Pancreas (tissue), 10 donors: Measurements from ENCODE around the gene ZBTB47. TPM values are rescaled to one million over a fixed set of nuclear protein-coding genes. Genes with fewer than 3 reads are reported as not detected.

Source experiments
- ATAC-seq, 4 donors: fragments of 200-7000 bp; cut with Tn5 transposase; one replicate each; pipeline versions ENCODE4 v1.8.0 to v1.9.1; 2020; ENCODE audit warnings: mild to moderate bottlenecking in 4 of 4, moderate library complexity in 4 of 4
- DNase-seq, 6 donors: peaks; one replicate each; pipeline ENCODE4 v3.0.0-alpha.2; 2020
- FAIRE-seq: peaks from 2 replicates; lab custom pipeline; 2012; peaks lifted over from hg19 to GRCh38; lab: Jason Lieb, UNC
- H3K27ac ChIP-seq, 4 donors: fragments of 200-600 bp; sonication (generic); 1 replicate in 3 of 4; 2 replicates in 1 of 4; pipeline versions ENCODE4 v1.5.0 to v1.8.0; 2020
- H3K27me3 ChIP-seq, 4 donors: fragments of 200-600 bp; one replicate each; pipeline ENCODE4 v1.8.0; 2021
- H3K36me3 ChIP-seq, 3 donors: fragments of 200-600 bp; sonication (generic) in 1 of 3; one replicate each; pipeline versions ENCODE4 v1.5.0 to v1.8.0; 2020 to 2021
- H3K4me1 ChIP-seq, 3 donors: fragments of 200-600 bp; one replicate each; pipeline ENCODE4 v1.8.0; 2021
- H3K4me3 ChIP-seq, 4 donors: fragments of 200-600 bp; sonication (generic) in 2 of 4; one replicate each; pipeline versions ENCODE4 v1.5.0 to v1.8.0; 2020 to 2021
- H3K9me3 ChIP-seq, 4 donors: fragments of 200-600 bp; one replicate each; pipeline ENCODE4 v1.8.0; 2021
- WGBS, 2 donors: extraction: QIAGEN DNeasy Blood & Tissue Kit; methylation state at CpG; one replicate each; pipeline ENCODE4 v1.1.7; 2013; 5-methylcytosine and 5-hydroxymethylcytosine counted together
- intact Hi-C, 3 donors: fragments of 100-400 bp; cut with DNase I; formaldehyde crosslinking; loops; one replicate each; pipeline versions ENCODE4 v1.11.1 to v1.14.2; 2022
- polyA plus RNA-seq, 2 donors: library from polyadenylated mRNA; stranded (reverse); fragments of 200-250 nt; gene quantifications; one replicate each; pipeline ENCODE4 v1.2.3, GENCODE V29; 2013
- total RNA-seq, 6 donors: library from RNA; stranded (reverse); fragmentation: NEBNext Ultra II Directional in 4 of 6; extraction: Animal tissue kit (Norgen Biotek cat#: 25700) in 4 of 6; gene quantifications; one replicate each; pipeline versions ENCODE4 v1.2.1 to v1.2.4, GENCODE V29; 2021 to 2023
- TF ChIP-seq, protein P1 (sequence below), 4 donors: fragments of 200-600 bp; sonication (generic) in 3 of 4; IDR thresholded peaks; one replicate each; pipeline versions ENCODE4 v1.5.0 to v1.8.0; 2021; ENCODE audit warnings: antibody characterized with exemption in 4 of 4
- donor health status: healthy with polysubstance abuse.
- donor health status: DM: no; HTN: no; CAD: no; lungs with moderate emphysema.
- donor health status: DM: no; HTN: no; CAD: no.
- donor health status: control.
- donor health status: control.
- donor health status: Bipolar disorder and iron deficiency.
- donor health status: DM: yes; HTN: yes; CAD: no.
- donor health status: DM: no; HTN: no; CAD: no.
- donor health status: DM: no; HTN: no; CAD: no.
- donor health status: DM: yes; HTN: yes; CAD: no.

The ZBTB47 gene
- total and polyA plus RNA-seq, 8 donors, result 7.9 to 13.6 (median 10.2) TPM

DNA sequence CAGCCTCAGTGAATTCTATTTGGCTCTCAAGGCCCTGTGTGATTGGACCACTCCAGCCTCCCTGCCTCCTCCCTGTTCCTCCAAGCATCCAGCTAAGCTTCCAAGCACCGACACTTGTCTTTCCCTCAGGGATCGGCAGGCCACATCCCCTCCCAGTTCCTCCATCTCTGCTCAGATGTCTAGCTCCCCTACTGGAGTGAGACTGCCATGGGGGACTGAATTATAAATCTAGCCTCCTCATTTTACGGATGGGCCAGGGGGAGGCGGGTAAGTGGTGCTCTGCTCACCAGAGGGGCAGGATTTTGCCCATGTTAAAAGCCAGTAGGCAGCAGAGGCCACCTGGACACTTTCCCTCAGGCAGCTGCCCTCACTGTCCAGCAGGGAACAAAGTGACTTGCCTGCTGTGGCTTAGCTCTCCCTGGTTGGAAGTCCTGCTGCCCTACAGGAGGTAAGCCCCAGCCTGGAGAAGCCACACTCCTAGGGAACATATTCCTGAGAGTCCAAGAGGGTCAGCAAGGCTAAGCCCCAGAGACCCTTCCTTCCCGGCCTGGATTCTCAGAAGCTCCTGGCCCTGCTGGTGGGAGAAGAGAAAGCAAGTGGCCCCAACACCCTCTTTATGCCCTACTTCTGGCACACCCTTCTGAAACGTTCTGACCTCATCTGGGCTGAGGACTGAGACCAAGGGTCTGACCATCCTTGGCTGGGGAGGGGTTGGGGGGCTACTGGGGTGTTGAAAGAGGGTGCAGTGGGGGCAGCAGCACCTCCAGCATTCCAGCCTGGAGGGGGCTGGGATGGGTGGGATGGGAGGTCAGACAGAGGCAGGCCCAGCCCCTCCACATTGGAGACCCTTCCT is 58.2 kb downstream of the ZBTB47 start:
- Histone ChIP-seq H3K36me3 (no peaks in the 10 kb centered on the region), H3K27ac (no peak overlapping the region), H3K27me3 (no peaks in the 10 kb centered on the region), H3K9me3 (no peaks in the 10 kb centered on the region), H3K4me3 (no peak overlapping the region), H3K4me1 (no peaks in the 10 kb centered on the region)
- TF ChIP-seq, protein P1, sequence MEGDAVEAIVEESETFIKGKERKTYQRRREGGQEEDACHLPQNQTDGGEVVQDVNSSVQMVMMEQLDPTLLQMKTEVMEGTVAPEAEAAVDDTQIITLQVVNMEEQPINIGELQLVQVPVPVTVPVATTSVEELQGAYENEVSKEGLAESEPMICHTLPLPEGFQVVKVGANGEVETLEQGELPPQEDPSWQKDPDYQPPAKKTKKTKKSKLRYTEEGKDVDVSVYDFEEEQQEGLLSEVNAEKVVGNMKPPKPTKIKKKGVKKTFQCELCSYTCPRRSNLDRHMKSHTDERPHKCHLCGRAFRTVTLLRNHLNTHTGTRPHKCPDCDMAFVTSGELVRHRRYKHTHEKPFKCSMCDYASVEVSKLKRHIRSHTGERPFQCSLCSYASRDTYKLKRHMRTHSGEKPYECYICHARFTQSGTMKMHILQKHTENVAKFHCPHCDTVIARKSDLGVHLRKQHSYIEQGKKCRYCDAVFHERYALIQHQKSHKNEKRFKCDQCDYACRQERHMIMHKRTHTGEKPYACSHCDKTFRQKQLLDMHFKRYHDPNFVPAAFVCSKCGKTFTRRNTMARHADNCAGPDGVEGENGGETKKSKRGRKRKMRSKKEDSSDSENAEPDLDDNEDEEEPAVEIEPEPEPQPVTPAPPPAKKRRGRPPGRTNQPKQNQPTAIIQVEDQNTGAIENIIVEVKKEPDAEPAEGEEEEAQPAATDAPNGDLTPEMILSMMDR (IDR thresholded peaks at IDR 0.05), result no peak
- WGBS, 2 donors, result 62 to 67% methylated on average over 6 of the region's 6 CpGs
- intact Hi-C loops, result no loop called here
- ATAC-seq (no peak), FAIRE-seq (no peak), DNase-seq (peak in 2 of 6 donors; percentile 4 to 6)

DNA sequence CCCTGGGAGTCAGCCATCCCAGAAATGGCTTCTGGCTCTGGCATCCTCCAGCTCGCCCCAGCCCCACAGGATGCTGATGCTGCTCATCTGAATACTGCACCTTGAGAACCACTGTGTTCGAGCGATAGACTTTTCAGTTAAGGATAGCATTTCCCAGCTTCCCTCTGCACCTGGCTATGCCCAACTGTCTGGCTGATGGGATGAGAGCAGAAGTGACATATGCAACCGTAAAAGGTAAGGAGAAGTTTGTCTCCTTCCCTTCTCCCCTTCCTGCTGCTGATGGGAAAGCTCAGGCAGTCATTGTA is 58.8 kb downstream of the ZBTB47 start:
- Histone ChIP-seq H3K4me1 (no peaks in the 10 kb centered on the region), H3K9me3 (no peaks in the 10 kb centered on the region), H3K4me3 (no peak overlapping the region), H3K36me3 (no peaks in the 10 kb centered on the region), H3K27ac (no peak overlapping the region), H3K27me3 (no peaks in the 10 kb centered on the region)
- DNase-seq (peak in 1 of 6 donors; percentile 2), FAIRE-seq (no peak), ATAC-seq (no peak)
- intact Hi-C loops, result no loop called here
- 83 to 86% methylated on average over 4 of the region's 4 CpGs for WGBS, 2 donors
- TF ChIP-seq, protein P1 (IDR thresholded peaks at IDR 0.05), result no peak

DNA sequence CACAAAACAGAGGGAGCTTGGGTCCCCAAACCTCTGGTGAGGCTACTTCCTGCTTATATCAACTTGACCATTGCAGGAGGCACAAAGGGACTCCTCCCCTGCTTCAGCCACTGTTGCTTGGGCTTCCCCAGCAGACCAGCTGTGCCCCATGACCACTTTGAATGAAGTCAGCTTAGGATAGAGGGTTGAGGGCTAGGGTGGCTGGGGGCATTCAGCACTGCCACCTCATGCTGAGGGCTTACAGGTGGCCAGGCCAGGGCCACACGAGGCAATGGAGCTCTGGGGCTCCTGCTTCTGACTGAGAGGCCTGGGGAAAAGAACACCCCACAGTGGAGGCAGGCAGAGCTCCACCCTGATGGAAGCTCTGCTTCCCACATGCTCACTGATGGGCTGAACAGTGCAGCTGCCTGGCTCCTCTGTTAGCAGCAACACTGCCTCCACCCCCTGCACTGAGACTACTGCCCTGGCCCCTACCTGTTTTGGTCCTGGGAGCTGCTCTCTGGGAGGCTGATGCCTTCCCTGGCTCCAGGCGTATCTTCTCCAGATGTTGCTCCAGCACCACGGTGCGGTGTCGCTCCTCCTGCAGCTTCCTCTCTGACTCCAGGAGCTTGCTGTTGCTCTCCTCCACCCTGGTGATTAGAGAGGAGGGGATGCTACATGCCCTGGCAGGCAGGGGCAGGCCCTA is 59.3 kb downstream of the ZBTB47 start:
- Histone ChIP-seq H3K4me1 (no peaks in the 10 kb centered on the region), H3K27ac (no peak overlapping the region), H3K4me3 (no peak overlapping the region), H3K9me3 (no peaks in the 10 kb centered on the region), H3K36me3 (no peaks in the 10 kb centered on the region), H3K27me3 (no peaks in the 10 kb centered on the region)
- intact Hi-C loops, result no loop called here
- DNase-seq (peak in 1 of 6 donors; percentile 7), FAIRE-seq (no peak), ATAC-seq (no peak)
- TF ChIP-seq, protein P1 (IDR thresholded peaks at IDR 0.05), result no peak
- WGBS, 2 donors, result 64 to 70% methylated on average over 5 of the region's 5 CpGs

DNA sequence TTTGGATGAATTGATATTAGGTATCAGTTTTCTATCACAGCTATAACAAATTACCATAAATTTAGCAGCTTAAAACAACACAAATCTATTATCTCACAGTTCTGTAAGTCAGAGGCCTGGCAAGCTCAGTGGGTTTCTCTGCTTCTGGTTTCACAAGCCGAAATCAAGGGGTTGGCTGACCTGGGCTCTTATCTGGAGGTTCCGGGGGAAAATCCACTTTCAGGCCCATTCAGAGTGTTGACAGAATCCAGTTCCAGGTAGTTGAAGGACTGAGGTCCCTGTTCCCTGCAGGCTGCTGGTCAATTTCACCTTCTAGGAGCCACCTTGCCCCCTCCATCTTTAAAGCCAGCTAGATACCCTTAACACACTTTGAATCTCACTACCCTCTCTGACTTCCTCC is 60.2 kb downstream of the ZBTB47 start:
- TF ChIP-seq, protein P1 (IDR thresholded peaks at IDR 0.05), result no peak
- WGBS, 2 donors, result 82 to 97% methylated on average over 2 of the region's 2 CpGs
- H3K4me3 ChIP-seq, result no peak overlapping the region
- no peak for ATAC-seq
- no peak for DNase-seq
- H3K27ac ChIP-seq, result no peak overlapping the region
- H3K9me3 ChIP-seq, result no peaks in the 10 kb centered on the region
- intact Hi-C loops, result no loop called here
- no peaks in the 10 kb centered on the region for H3K4me1 ChIP-seq
- no peak for FAIRE-seq
- no peaks in the 10 kb centered on the region for H3K36me3 ChIP-seq
- H3K27me3 ChIP-seq, result no peaks in the 10 kb centered on the region
